Omental fat pad (tissue), 4 donors: ENCODE measurements around the gene ST8SIA6. TPM values are rescaled to one million over a fixed set of nuclear protein-coding genes. Genes with fewer than 3 reads are reported as not detected.

Source experiments
- ATAC-seq: fragments of 150-250 bp; one replicate; pipeline ENCODE4 v1.9.1; 2016; ENCODE audit warnings: mild to moderate bottlenecking, moderate library complexity; ENCODE audit not compliant: low FRiP score
- DNase-seq: peaks from one replicate; pipeline ENCODE4 v3.0.0-alpha.2; 2019; ENCODE audit warnings: low spot score
- total RNA-seq, 4 donors: library from RNA; depleted of rRNA; stranded (reverse); fragments of >200 nt; gene quantifications; one replicate each; pipeline ENCODE4 v1.1.0, GENCODE V29; 2016
- TF ChIP-seq, protein P1 (sequence below), 3 donors: fragments of 450-650 bp; IDR thresholded peaks; one replicate each; pipeline ENCODE4 v1.5.1; 2016 to 2017; ENCODE audit warnings: antibody characterized with exemption in 3 of 3, mild to moderate bottlenecking in 3 of 3, moderate library complexity in 2 of 3

Gene ST8SIA6
- total RNA-seq, 4 donors from 2014 or later, result 0.19 to 7.6 (median 0.40) TPM

DNA sequence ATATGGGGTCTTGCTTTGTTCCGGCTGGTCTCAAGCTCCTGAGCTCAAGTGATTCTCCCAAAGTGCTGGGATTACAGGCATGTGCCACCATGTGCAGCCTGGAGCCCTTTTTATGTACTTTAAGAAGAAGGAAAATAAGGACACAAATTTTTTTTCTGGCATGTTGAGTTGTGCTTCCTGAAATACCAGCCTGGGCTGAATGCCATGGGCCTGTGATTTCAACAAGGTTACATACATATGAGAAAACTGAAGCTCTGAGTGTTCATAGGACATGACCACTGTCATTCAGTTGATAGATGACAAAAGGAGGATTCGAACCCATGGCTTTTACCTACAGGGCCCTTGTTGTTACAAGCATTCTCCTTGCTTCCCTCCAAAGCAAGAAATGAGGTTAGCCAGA is 36.1 kb downstream of the ST8SIA6 start:
- TF ChIP-seq, protein P1, sequence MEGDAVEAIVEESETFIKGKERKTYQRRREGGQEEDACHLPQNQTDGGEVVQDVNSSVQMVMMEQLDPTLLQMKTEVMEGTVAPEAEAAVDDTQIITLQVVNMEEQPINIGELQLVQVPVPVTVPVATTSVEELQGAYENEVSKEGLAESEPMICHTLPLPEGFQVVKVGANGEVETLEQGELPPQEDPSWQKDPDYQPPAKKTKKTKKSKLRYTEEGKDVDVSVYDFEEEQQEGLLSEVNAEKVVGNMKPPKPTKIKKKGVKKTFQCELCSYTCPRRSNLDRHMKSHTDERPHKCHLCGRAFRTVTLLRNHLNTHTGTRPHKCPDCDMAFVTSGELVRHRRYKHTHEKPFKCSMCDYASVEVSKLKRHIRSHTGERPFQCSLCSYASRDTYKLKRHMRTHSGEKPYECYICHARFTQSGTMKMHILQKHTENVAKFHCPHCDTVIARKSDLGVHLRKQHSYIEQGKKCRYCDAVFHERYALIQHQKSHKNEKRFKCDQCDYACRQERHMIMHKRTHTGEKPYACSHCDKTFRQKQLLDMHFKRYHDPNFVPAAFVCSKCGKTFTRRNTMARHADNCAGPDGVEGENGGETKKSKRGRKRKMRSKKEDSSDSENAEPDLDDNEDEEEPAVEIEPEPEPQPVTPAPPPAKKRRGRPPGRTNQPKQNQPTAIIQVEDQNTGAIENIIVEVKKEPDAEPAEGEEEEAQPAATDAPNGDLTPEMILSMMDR (IDR thresholded peaks at IDR 0.05), result no peak
- ATAC-seq (no peak), DNase-seq (no peak)

GRCh38 chr10:17416442-17417211 is 37.8 kb downstream of the ST8SIA6 start:
- ATAC-seq (no peak), DNase-seq (no peak)
- TF ChIP-seq, protein P1 (IDR thresholded peaks at IDR 0.05), result no peak

- TF ChIP-seq, protein P1 (IDR thresholded peaks at IDR 0.05), result no peak
- ATAC-seq (no peak), DNase-seq (no peak)
Measured at GRCh38 chr10:17415046-17415658, 39.2 kb downstream of the ST8SIA6 start.

GRCh38 chr10:17414484-17414883 is 39.9 kb downstream of the ST8SIA6 start:
- no peak for ATAC-seq

DNA sequence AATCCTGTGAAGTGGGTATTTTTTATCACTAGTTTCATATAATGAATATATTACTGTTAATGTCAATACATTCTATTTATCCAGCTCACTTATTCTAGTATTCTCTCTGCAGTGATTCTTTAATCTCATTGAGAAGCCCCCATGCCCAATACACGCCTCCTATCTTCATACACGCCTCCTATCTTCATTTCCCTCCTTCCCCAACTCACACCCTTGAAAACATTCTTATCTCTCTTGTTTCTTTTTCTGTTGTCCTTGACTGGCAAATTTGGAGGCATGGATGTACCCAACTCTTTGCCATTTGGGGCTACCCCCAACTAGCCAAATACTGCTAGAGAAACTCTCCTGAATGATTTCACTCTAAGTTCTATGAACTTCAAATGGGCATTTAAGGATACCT is 40.5 kb downstream of the ST8SIA6 start:
- ATAC-seq (no peak), DNase-seq (no peak)
- TF ChIP-seq, protein P1 (IDR thresholded peaks at IDR 0.05), result no peak

More at GRCh38 chr10:17414484-17414883, 39.9 kb downstream of the ST8SIA6 start:
- DNase-seq, result no peak
- TF ChIP-seq, protein P1 (IDR thresholded peaks at IDR 0.05), result no peak

- DNase-seq, result no peak
- TF ChIP-seq, protein P1 (IDR thresholded peaks at IDR 0.05), result no peak
- ATAC-seq, result no peak
Measured at GRCh38 chr10:17412323-17412722, 42.1 kb downstream of the ST8SIA6 start.

- ATAC-seq (no peak), DNase-seq (no peak)
- TF ChIP-seq, protein P1 (IDR thresholded peaks at IDR 0.05), result no peak
Measured at GRCh38 chr10:17410907-17411306, 43.5 kb downstream of the ST8SIA6 start.
